PC-9 (cell line): ENCODE data around the gene SERPINA10. TPM values are rescaled to one million over a fixed set of nuclear protein-coding genes. Genes with fewer than 3 reads are reported as not detected.

ENCODE experiments used
- BruUV-seq: library from RNA; stranded (reverse); fragments of 400-500 nt; replicated peaks from 2 replicates; lab custom pipeline; 2021; lab: Mats Ljungman, UMichigan
- CTCF ChIA-PET: fragments of 300-600 bp; sonication (Branson Sonifier 250); formaldehyde crosslinking; loops from one replicate; lab custom pipeline; 2022; ENCODE audit warnings: antibody characterized with exemption; lab: Charles Lee
- POLR2A ChIA-PET: fragments of 300-600 bp; sonication (Branson Sonifier 250); formaldehyde crosslinking; loops from one replicate; lab custom pipeline; 2022; ENCODE audit warnings: antibody characterized with exemption; ENCODE audit not compliant: unreplicated experiment; lab: Charles Lee
- DNase-seq, 2 experiments: peaks; one replicate each; pipeline versions ENCODE4 v3.0.0 to v3.0.0-alpha.2; 2015 to 2022; ENCODE audit warnings: mixed read lengths in 1 of 2
- H2AFZ ChIP-seq: fragments of 200-600 bp; sonication (generic); 2 replicates; pipeline ENCODE4 v1.8.1; 2017; ENCODE audit warnings: antibody characterized with exemption
- H3F3A ChIP-seq: fragments of 200-600 bp; sonication (generic); 2 replicates; pipeline ENCODE4 v1.8.1; 2017; ENCODE audit warnings: antibody characterized with exemption, mild to moderate bottlenecking, low read depth; ENCODE audit not compliant: insufficient read depth
- H3K27ac ChIP-seq: fragments of 200-600 bp; sonication (generic); 2 replicates; pipeline ENCODE4 v1.6.1; 2016; ENCODE audit warnings: mixed run types
- H3K27me3 ChIP-seq: fragments of 200-600 bp; sonication (generic); 2 replicates; pipeline ENCODE4 v1.6.1; 2016; ENCODE audit warnings: low read depth, mixed run types; ENCODE audit not compliant: insufficient read depth
- H3K36me3 ChIP-seq: fragments of 200-600 bp; sonication (generic); 2 replicates; pipeline ENCODE4 v1.6.1; 2016; ENCODE audit warnings: low read depth, mixed run types
- H3K4me1 ChIP-seq: fragments of 200-600 bp; sonication (generic); replicated peaks from 2 replicates; pipeline ENCODE4 v1.6.1; 2016; ENCODE audit warnings: mixed run types; ENCODE audit not compliant: insufficient read depth
- H3K4me2 ChIP-seq: fragments of 200-600 bp; sonication (generic); 2 replicates; pipeline ENCODE4 v1.6.1; 2017; ENCODE audit warnings: mixed run types
- H3K4me3 ChIP-seq: fragments of 200-600 bp; sonication (generic); 2 replicates; pipeline ENCODE4 v1.6.1; 2016; ENCODE audit warnings: mixed run types
- H3K79me2 ChIP-seq: fragments of 200-600 bp; sonication (generic); 2 replicates; pipeline ENCODE4 v1.6.1; 2017; ENCODE audit warnings: low read depth, mixed run types
- H3K9me2 ChIP-seq: fragments of 200-600 bp; sonication (generic); 2 replicates; pipeline ENCODE4 v1.8.1; 2017; ENCODE audit warnings: mild to moderate bottlenecking; ENCODE audit not compliant: insufficient read depth
- H3K9me3 ChIP-seq: fragments of 200-600 bp; sonication (generic); 2 replicates; pipeline ENCODE4 v1.8.1; 2016; ENCODE audit warnings: low read depth; ENCODE audit not compliant: insufficient read depth
- H4K20me1 ChIP-seq: fragments of 200-600 bp; sonication (generic); 2 replicates; pipeline ENCODE4 v1.8.1; 2017; ENCODE audit not compliant: insufficient read depth
- EZH2 ChIP-seq: fragments of 200-600 bp; sonication (generic); IDR thresholded peaks from 2 replicates; pipeline ENCODE4 v1.8.0; 2017; ENCODE audit warnings: antibody characterized with exemption, low read depth
- intact Hi-C: fragments of 100-400 bp; cut with micrococcal nuclease; formaldehyde crosslinking; loops from one replicate; pipeline ENCODE4 v1.10.0; 2022; ENCODE audit not compliant: unreplicated experiment
- total RNA-seq: library from RNA; stranded (reverse); gene quantifications from 2 replicates; pipeline ENCODE4 v1.2.3, GENCODE V29; 2021
- TF ChIP-seq, protein P1 (sequence below): fragments of 200-600 bp; sonication (generic); conservative IDR thresholded peaks from 2 replicates; pipeline ENCODE4 v1.6.1; 2017; ENCODE audit warnings: mixed run types, antibody characterized with exemption, mild to moderate bottlenecking, moderate library complexity

The SERPINA10 gene
- total RNA-seq, 1 experiment from 2014 or later = not detected

DNA sequence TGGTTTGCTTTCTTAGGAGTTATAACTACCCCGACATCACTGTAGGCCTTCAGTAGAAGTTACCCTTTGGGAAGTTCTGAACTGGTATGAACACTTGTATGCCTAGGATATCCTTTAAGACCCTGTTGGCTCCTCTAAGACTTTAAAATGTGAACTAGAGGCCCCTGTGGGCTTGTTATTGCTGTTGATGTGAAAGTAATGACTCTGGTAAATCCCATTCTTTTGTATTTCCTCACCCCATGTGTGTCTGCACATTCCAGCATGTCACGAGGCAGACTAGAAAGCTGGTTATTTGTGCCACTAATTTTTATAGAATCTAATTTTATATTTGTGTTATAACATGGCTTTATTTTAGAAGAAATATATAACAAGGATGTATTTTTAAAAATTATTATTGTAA, 48.9 kb downstream of the SERPINA10 start:
- H3K36me3 ChIP-seq = no peaks in the 10 kb centered on the region
- H3K4me1 ChIP-seq = no peaks in the 10 kb centered on the region
- H3K27ac ChIP-seq = no peak overlapping the region
- H3K4me2 ChIP-seq = no peak overlapping the region
- no peaks in the 10 kb centered on the region for H3F3A ChIP-seq
- H2AFZ ChIP-seq = no peak overlapping the region
- no peaks in the 10 kb centered on the region for H3K79me2 ChIP-seq
- ChIA-PET POLR2A (no interaction called here), CTCF (no interaction called here)
- no peaks in the 10 kb centered on the region for H3K9me3 ChIP-seq
- DNase-seq = no peak
- no peak for TF ChIP-seq EZH2
- TF ChIP-seq, protein P1, sequence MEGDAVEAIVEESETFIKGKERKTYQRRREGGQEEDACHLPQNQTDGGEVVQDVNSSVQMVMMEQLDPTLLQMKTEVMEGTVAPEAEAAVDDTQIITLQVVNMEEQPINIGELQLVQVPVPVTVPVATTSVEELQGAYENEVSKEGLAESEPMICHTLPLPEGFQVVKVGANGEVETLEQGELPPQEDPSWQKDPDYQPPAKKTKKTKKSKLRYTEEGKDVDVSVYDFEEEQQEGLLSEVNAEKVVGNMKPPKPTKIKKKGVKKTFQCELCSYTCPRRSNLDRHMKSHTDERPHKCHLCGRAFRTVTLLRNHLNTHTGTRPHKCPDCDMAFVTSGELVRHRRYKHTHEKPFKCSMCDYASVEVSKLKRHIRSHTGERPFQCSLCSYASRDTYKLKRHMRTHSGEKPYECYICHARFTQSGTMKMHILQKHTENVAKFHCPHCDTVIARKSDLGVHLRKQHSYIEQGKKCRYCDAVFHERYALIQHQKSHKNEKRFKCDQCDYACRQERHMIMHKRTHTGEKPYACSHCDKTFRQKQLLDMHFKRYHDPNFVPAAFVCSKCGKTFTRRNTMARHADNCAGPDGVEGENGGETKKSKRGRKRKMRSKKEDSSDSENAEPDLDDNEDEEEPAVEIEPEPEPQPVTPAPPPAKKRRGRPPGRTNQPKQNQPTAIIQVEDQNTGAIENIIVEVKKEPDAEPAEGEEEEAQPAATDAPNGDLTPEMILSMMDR = no peak
- H4K20me1 ChIP-seq = no peaks in the 10 kb centered on the region
- intact Hi-C loops = no loop called here
- no peaks in the 10 kb centered on the region for H3K27me3 ChIP-seq
- no peaks in the 10 kb centered on the region for H3K9me2 ChIP-seq
- no TSS peak for BruUV-seq
- H3K4me3 ChIP-seq = no peak overlapping the region

DNA sequence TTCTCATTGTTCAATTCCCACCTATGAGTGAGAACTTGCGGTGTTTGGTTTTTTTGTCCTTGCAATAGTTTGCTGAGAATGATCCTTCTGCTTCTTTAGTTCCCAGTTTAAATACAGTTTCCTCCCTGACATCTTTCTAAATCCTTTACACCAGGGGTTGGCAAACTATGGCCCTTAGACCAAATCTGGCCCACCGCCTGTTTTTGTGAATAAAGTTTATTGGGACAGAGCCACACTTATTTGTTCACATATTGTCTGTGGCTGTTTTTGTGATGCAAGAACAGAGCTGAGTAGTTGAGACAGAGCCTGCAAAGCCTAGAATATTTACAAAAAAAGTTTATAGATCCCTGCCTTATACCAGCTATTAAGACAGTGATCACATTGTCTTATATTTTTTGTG, 53.7 kb downstream of the SERPINA10 start:
- H3K9me3 ChIP-seq = no peaks in the 10 kb centered on the region
- H2AFZ ChIP-seq = no peak overlapping the region
- no TSS peak for BruUV-seq
- no peaks in the 10 kb centered on the region for H3K4me1 ChIP-seq
- intact Hi-C loops = no loop called here
- H3F3A ChIP-seq = no peaks in the 10 kb centered on the region
- no peak overlapping the region for H3K4me3 ChIP-seq
- no peak overlapping the region for H3K27ac ChIP-seq
- no peaks in the 10 kb centered on the region for H3K79me2 ChIP-seq
- TF ChIP-seq EZH2 = no peak
- TF ChIP-seq, protein P1 = no peak
- H3K9me2 ChIP-seq = no peaks in the 10 kb centered on the region
- ChIA-PET POLR2A (no interaction called here), CTCF (no interaction called here)
- no peaks in the 10 kb centered on the region for H4K20me1 ChIP-seq
- no peaks in the 10 kb centered on the region for H3K27me3 ChIP-seq
- no peak for DNase-seq
- H3K4me2 ChIP-seq = no peak overlapping the region
- no peaks in the 10 kb centered on the region for H3K36me3 ChIP-seq

DNA sequence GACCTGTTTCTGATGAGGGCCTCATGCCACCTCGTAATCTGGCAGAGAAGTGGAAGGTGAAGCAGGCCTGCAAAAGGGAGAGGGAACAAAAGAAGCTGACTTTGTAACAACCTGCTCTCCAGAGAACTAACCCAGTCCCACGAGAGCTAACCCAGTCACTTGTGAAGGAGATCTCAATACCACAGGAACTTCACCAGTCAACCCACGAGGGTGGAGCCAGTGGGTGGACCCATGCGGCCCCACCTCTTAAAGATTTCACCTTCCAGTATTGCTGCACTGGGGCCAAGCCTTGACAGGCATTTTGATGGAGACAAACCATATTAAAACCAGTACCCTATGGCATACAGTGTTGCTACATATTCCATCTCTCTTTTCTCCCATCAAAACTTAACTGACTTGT, 55.1 kb downstream of the SERPINA10 start:
- Histone ChIP-seq H3K27me3 (no peaks in the 10 kb centered on the region), H3K4me2 (no peak overlapping the region), H3K9me2 (no peaks in the 10 kb centered on the region), H3K9me3 (no peaks in the 10 kb centered on the region), H4K20me1 (no peaks in the 10 kb centered on the region), H3K27ac (no peak overlapping the region), H3K79me2 (no peaks in the 10 kb centered on the region), H3K36me3 (no peaks in the 10 kb centered on the region), H3K4me1 (no peaks in the 10 kb centered on the region), H2AFZ (no peak overlapping the region), H3F3A (no peaks in the 10 kb centered on the region), H3K4me3 (no peak overlapping the region)
- POLR2A ChIA-PET = no interaction called here
- CTCF ChIA-PET = no interaction called here
- BruUV-seq = no TSS peak
- intact Hi-C loops = no loop called here
- DNase-seq = no peak
- TF ChIP-seq, protein P1 = no peak
- no peak for TF ChIP-seq EZH2
